Measurements from ENCODE around the gene CDK17.

- TF ChIP-seq CTCF (IDR thresholded peaks at IDR 0.05) (no peak), POLR2AphosphoS5 (IDR thresholded peaks at IDR 0.05) (no peak)
Measured at GRCh38 chr12:96297504-96297903, 102.7 kb downstream of the CDK17 start.

All from prostate gland (tissue), 2 donors.